MM.1S (cell line): ENCODE data around the gene CTNNA1.

Source experiments
- DNase-seq: peaks from one replicate; pipeline ENCODE4 v3.0.0-alpha.2; 2015
- H2AFZ ChIP-seq: fragments of 300-600 bp; sonication (generic); 2 replicates; pipeline ENCODE4 v1.6.0; 2016; ENCODE audit warnings: antibody characterized with exemption, low read length
- H3F3A ChIP-seq: fragments of 300-600 bp; sonication (generic); 2 replicates; pipeline ENCODE4 v1.6.1; 2016; ENCODE audit warnings: mild to moderate bottlenecking, antibody characterized with exemption, low read length, moderate library complexity, mixed read lengths; ENCODE audit not compliant: insufficient read depth
- H3K27ac ChIP-seq: fragments of 300-600 bp; sonication (generic); 2 replicates; pipeline ENCODE4 v1.5.1; 2016; ENCODE audit warnings: mild to moderate bottlenecking, low read length
- H3K27me3 ChIP-seq: fragments of 300-600 bp; sonication (generic); replicated peaks from 2 replicates; pipeline ENCODE4 v1.6.0; 2016; ENCODE audit warnings: low read length; ENCODE audit not compliant: insufficient read depth
- H3K36me3 ChIP-seq: fragments of 300-600 bp; sonication (generic); replicated peaks from 2 replicates; pipeline ENCODE4 v1.6.1; 2016; ENCODE audit warnings: mild to moderate bottlenecking, low read length, mixed read lengths; ENCODE audit not compliant: insufficient read depth
- H3K4me1 ChIP-seq: fragments of 300-600 bp; sonication (generic); 2 replicates; pipeline ENCODE4 v1.6.1; 2016; ENCODE audit warnings: low read length, mixed read lengths
- H3K4me2 ChIP-seq: fragments of 300-600 bp; sonication (generic); 2 replicates; pipeline ENCODE4 v1.6.0; 2016; ENCODE audit warnings: low read depth, low read length
- H3K4me3 ChIP-seq: fragments of 300-600 bp; sonication (generic); 2 replicates; pipeline ENCODE4 v1.5.1; 2016; ENCODE audit warnings: low read length, mixed read lengths
- H3K79me2 ChIP-seq: fragments of 300-600 bp; sonication (generic); 2 replicates; pipeline ENCODE4 v1.6.1; 2016; ENCODE audit warnings: mixed run types, low read length, mixed read lengths
- H3K9ac ChIP-seq: fragments of 300-600 bp; sonication (generic); 2 replicates; pipeline ENCODE4 v1.6.1; 2016; ENCODE audit warnings: low read length, mixed read lengths
- H3K9me2 ChIP-seq: fragments of 300-600 bp; sonication (generic); replicated peaks from 2 replicates; pipeline ENCODE4 v1.6.1; 2016; ENCODE audit warnings: mild to moderate bottlenecking, low read length, mixed read lengths; ENCODE audit not compliant: insufficient read depth
- H3K9me3 ChIP-seq: fragments of 300-600 bp; sonication (generic); replicated peaks from 2 replicates; pipeline ENCODE4 v1.6.1; 2016; ENCODE audit warnings: mild to moderate bottlenecking, low read length, mixed read lengths; ENCODE audit not compliant: insufficient read depth
- H4K20me1 ChIP-seq: fragments of 300-600 bp; sonication (generic); 2 replicates; pipeline ENCODE4 v1.6.1; 2016; ENCODE audit warnings: mild to moderate bottlenecking, low read length, moderate library complexity, mixed read lengths; ENCODE audit not compliant: insufficient read depth
- CTCF ChIP-seq: fragments of 300-600 bp; sonication (generic); IDR thresholded peaks from 2 replicates; pipeline ENCODE4 v1.5.1; 2016; ENCODE audit warnings: antibody characterized with exemption, low read length, mixed read lengths
- EZH2 ChIP-seq: fragments of 300-600 bp; sonication (generic); optimal IDR thresholded peaks from 2 replicates; pipeline ENCODE3; 2017; ENCODE audit warnings: low read depth, mild to moderate bottlenecking, antibody characterized with exemption, low read length, mixed read lengths
- EZH2phosphoT487 ChIP-seq: fragments of 300-600 bp; sonication (generic); IDR thresholded peaks from 2 replicates; pipeline ENCODE4 v1.6.1; 2018; ENCODE audit warnings: antibody characterized with exemption, low read length

CTNNA1 gene

GRCh38 chr5:138724470-138725146 lies 28.6 kb upstream of the CTNNA1 start:
- TF ChIP-seq CTCF (no peak), EZH2 (no peak), EZH2phosphoT487 (no peak)
- Histone ChIP-seq H3K79me2 (no peaks in the 10 kb centered on the region), H3K4me3 (no peak overlapping the region), H4K20me1 (no peaks in the 10 kb centered on the region), H2AFZ (no peak overlapping the region), H3K4me1 (peaks cover 58% of the 10 kb centered on the region), H3K9me3 (no peaks in the 10 kb centered on the region), H3K4me2 (no peak overlapping the region), H3K36me3 (no peaks in the 10 kb centered on the region), H3K9me2 (no peaks in the 10 kb centered on the region), H3F3A (peaks cover 24% of the 10 kb centered on the region), H3K27ac (no peak overlapping the region), H3K9ac (no peak overlapping the region), H3K27me3 (no peaks in the 10 kb centered on the region)
- DNase-seq: no peak

DNA sequence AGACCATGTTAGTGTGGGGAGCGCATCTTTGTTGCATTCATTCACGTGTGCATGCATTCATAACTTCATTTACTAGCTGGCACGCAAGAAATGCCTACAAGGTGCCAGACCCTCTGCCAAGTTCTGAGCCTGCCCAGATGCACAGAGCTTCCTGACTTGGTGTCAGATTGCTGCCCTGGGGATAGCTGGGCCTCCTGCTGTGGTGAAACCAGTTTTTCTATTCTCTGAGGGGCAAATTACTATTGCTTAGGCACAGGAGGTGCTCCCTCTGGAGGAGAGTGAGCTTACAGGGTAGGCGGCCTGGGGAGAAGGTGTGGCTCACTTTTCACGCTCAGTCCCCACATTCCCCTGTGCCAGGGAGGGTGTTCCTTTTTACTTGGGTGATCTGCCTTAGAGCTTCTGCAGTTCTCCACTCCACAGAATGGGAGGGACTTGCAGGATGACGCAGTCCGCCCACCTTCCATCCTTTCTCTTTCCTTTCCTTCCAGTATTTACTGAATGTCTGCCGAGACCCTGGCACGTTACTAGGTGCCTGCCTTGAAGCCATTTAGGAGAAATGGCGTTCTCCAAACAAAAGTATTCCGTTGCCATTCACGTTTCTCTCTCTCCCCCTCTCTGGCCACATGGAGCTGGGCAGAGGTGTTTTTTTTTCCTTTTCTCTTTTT lies 27.9 kb upstream of the CTNNA1 start:
- Histone ChIP-seq H3K4me3 (no peak overlapping the region), H3K4me1 (peaks cover 53% of the 10 kb centered on the region), H3K79me2 (no peaks in the 10 kb centered on the region), H2AFZ (no peak overlapping the region), H3K27me3 (no peaks in the 10 kb centered on the region), H3K4me2 (no peak overlapping the region), H3K36me3 (no peaks in the 10 kb centered on the region), H4K20me1 (no peaks in the 10 kb centered on the region), H3K9me3 (no peaks in the 10 kb centered on the region), H3K9me2 (no peaks in the 10 kb centered on the region), H3K27ac (no peak overlapping the region), H3K9ac (no peak overlapping the region), H3F3A (peaks cover 24% of the 10 kb centered on the region)
- TF ChIP-seq EZH2: no peak
- TF ChIP-seq CTCF: peak; percentile 37
- peak; percentile 51 for DNase-seq

DNA sequence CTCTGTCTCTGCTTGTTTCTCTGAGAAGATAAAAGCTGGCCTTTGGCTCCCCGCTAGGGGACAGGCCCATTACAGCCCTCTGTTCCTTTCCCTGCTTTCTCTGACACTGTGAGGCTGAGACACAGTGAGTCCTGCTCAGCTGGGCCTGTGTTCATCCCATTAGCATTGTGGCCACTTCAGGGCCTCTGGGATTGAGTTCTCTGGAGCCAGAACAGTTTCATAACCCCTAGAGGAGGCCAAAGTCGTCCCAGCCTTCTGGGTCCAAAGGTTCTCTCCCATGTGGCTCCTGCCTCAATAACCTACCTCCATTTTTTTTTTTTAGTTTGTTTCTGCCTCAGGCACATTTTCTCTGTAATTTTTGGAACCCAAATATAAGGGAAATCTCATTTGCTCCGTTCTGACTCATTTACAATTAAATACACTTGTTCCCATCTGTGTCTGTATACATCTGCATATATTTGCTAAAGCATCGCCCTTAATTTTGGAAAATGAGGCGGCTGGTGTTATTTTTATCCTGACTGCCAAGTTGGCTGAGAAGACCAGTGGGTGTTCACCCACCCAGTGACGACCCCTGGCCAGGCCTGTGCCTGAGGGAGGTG lies 27.3 kb upstream of the CTNNA1 start:
- Histone ChIP-seq H4K20me1 (no peaks in the 10 kb centered on the region), H3K27me3 (no peaks in the 10 kb centered on the region), H3K9ac (no peak overlapping the region), H3K27ac (no peak overlapping the region), H3K36me3 (no peaks in the 10 kb centered on the region), H3F3A (peaks cover 18% of the 10 kb centered on the region), H3K79me2 (no peaks in the 10 kb centered on the region), H3K9me2 (no peaks in the 10 kb centered on the region), H3K4me3 (no peak overlapping the region), H3K4me2 (peak overlapping the region; percentile 43; the same call in 1 of the 2 replicates), H3K4me1 (peaks cover 52% of the 10 kb centered on the region), H2AFZ (no peak overlapping the region), H3K9me3 (no peaks in the 10 kb centered on the region)
- DNase-seq: no peak
- TF ChIP-seq EZH2phosphoT487 (no peak), EZH2 (no peak), CTCF (no peak)
